Sigmoid colon (tissue), 7 donors: ENCODE results near the gene SLC30A7. TPM values are rescaled to one million over a fixed set of nuclear protein-coding genes. Genes with fewer than 3 reads are reported as not detected.
A peak's percentile ranks its signal among the peaks of the same experiment; 100 is the strongest.

Experiments
- DNase-seq: peaks from one replicate; pipeline ENCODE4 v3.0.0-alpha.2; 2019
- H3K27ac ChIP-seq, 4 donors: fragments of 200-600 bp; sonication (generic); one replicate each; pipeline ENCODE4 v1.5.1; 2016 to 2019; ENCODE audit warnings: mild to moderate bottlenecking in 1 of 4
- H3K27me3 ChIP-seq, 3 donors: fragments of 200-600 bp; sonication (generic); one replicate each; pipeline ENCODE4 v1.5.1; 2019; ENCODE audit warnings: mild to moderate bottlenecking in 1 of 3
- H3K36me3 ChIP-seq, 4 donors: fragments of 200-600 bp; sonication (generic); one replicate each; pipeline ENCODE4 v1.5.1; 2016 to 2019
- H3K4me1 ChIP-seq, 4 donors: fragments of 200-600 bp; sonication (generic); one replicate each; pipeline ENCODE4 v1.5.1; 2017 to 2019
- H3K4me3 ChIP-seq, 4 donors: fragments of 200-600 bp; sonication (generic); one replicate each; pipeline ENCODE4 v1.5.1; 2017 to 2019; ENCODE audit warnings: mild to moderate bottlenecking in 2 of 4, moderate library complexity in 1 of 4
- H3K9me3 ChIP-seq, 4 donors: fragments of 200-600 bp in 3 of 4; sonication (generic) in 3 of 4; one replicate each; pipeline versions ENCODE4 v1.5.1 to v1.6.1; 2013 to 2019
- EP300 ChIP-seq, 4 donors: sonication (generic); formaldehyde crosslinking; IDR thresholded peaks; one replicate each; pipeline ENCODE4 v1.6.1; 2017; ENCODE audit warnings: antibody characterized with exemption in 4 of 4
- POLR2A ChIP-seq, 2 donors: fragments of 450-650 bp; IDR thresholded peaks; one replicate each; pipeline ENCODE4 v1.6.1; 2016; ENCODE audit warnings: antibody characterized with exemption in 2 of 2, mild to moderate bottlenecking in 2 of 2, moderate library complexity in 2 of 2
- POLR2AphosphoS5 ChIP-seq, 4 donors: sonication (generic); formaldehyde crosslinking; IDR thresholded peaks; one replicate each; pipeline ENCODE4 v1.6.1; 2017; ENCODE audit warnings: antibody characterized with exemption in 4 of 4
- WGBS, 2 donors: extraction: QIAGEN DNeasy Blood & Tissue Kit; methylation state at CpG; one replicate each; pipeline ENCODE4 v1.1.7; 2013; 5-methylcytosine and 5-hydroxymethylcytosine counted together
- intact Hi-C: fragments of 100-400 bp; cut with DNase I; formaldehyde crosslinking; loops from one replicate; pipeline ENCODE4 v1.15.1; 2023
- polyA plus RNA-seq, 3 donors: library from polyadenylated mRNA; stranded (reverse); fragments of 200-250 nt; gene quantifications; one replicate each; pipeline ENCODE4 v1.2.3, GENCODE V29; 2013
- total RNA-seq, 4 donors: library from RNA; depleted of rRNA; stranded (reverse); fragments of >200 nt; gene quantifications; one replicate each; pipeline ENCODE4 v1.1.0, GENCODE V29; 2016
- TF ChIP-seq, protein P1 (sequence below), 4 experiments: fragments of 450-650 bp in 3 of 4; fragments of 200-600 bp in 1 of 4; IDR thresholded peaks; one replicate each; pipeline ENCODE4 v1.5.1; 2016 to 2019; ENCODE audit warnings: antibody characterized with exemption in 4 of 4, mild to moderate bottlenecking in 3 of 4, moderate library complexity in 2 of 4
- donor health status: healthy with polysubstance abuse.
- donor health status: Bipolar disorder and iron deficiency.
- donor health status: healthy.

SLC30A7 gene
- total and polyA plus RNA-seq, 7 donors: 0.92 to 16.7 (median 10.9) TPM

DNA sequence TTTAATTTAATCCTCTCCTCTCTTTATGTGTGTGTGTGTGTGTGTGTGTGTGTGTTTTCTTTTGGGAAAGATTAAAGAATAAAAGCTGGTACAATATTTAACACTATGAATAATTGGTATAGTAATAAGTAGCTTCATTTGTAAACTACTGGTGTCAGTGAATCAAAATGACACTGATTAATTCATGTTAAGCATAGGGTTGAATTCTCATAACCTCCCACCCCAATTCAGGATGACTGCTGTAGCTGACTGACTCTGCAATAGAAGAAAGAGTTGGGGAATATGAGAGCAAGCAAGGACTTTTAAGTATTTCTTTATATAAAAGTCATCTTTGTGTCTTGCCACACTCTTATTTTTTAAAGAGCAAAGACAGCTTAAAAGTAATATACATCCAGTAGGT lies 13.1 kb downstream of the SLC30A7 start:
- TF ChIP-seq EP300 (IDR thresholded peaks at IDR 0.05) (no peak), POLR2A (IDR thresholded peaks at IDR 0.05) (no peak), POLR2AphosphoS5 (IDR thresholded peaks at IDR 0.05) (no peak)
- TF ChIP-seq, protein P1, sequence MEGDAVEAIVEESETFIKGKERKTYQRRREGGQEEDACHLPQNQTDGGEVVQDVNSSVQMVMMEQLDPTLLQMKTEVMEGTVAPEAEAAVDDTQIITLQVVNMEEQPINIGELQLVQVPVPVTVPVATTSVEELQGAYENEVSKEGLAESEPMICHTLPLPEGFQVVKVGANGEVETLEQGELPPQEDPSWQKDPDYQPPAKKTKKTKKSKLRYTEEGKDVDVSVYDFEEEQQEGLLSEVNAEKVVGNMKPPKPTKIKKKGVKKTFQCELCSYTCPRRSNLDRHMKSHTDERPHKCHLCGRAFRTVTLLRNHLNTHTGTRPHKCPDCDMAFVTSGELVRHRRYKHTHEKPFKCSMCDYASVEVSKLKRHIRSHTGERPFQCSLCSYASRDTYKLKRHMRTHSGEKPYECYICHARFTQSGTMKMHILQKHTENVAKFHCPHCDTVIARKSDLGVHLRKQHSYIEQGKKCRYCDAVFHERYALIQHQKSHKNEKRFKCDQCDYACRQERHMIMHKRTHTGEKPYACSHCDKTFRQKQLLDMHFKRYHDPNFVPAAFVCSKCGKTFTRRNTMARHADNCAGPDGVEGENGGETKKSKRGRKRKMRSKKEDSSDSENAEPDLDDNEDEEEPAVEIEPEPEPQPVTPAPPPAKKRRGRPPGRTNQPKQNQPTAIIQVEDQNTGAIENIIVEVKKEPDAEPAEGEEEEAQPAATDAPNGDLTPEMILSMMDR (IDR thresholded peaks at IDR 0.05): no peak
- no peak for DNase-seq
- Histone ChIP-seq H3K4me1 (no peaks in the 10 kb centered on the region), H3K27ac (no peak overlapping the region), H3K4me3 (no peak overlapping the region), H3K36me3 (peaks cover 0 to 95% (median 32%) of the 10 kb centered on the region in 4 donors), H3K27me3 (no peaks in the 10 kb centered on the region), H3K9me3 (no peaks in the 10 kb centered on the region)
- intact Hi-C loops: no loop called here

DNA sequence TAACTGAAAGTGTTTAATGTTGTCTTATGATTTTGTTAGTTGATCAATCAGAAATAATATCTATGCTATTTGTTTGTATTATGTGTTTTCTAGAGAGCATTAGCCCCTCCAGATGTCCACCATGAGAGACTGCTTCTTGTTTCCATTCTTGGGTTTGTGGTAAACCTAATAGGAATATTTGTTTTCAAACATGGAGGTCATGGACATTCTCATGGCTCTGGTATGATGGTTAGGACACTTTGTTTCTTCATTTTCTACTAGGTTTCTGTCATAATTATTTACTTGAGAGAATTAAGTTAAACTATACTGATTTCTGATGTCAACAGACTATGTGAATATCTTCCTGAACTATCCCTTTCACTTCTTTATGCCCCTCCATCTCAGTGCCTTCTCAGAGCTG lies 16.1 kb downstream of the SLC30A7 start:
- TF ChIP-seq, protein P1 (IDR thresholded peaks at IDR 0.05): no peak
- TF ChIP-seq POLR2A (IDR thresholded peaks at IDR 0.05): no peak
- TF ChIP-seq POLR2AphosphoS5 (IDR thresholded peaks at IDR 0.05): no peak
- TF ChIP-seq EP300 (IDR thresholded peaks at IDR 0.05): no peak
- intact Hi-C loops: no loop called here

DNA sequence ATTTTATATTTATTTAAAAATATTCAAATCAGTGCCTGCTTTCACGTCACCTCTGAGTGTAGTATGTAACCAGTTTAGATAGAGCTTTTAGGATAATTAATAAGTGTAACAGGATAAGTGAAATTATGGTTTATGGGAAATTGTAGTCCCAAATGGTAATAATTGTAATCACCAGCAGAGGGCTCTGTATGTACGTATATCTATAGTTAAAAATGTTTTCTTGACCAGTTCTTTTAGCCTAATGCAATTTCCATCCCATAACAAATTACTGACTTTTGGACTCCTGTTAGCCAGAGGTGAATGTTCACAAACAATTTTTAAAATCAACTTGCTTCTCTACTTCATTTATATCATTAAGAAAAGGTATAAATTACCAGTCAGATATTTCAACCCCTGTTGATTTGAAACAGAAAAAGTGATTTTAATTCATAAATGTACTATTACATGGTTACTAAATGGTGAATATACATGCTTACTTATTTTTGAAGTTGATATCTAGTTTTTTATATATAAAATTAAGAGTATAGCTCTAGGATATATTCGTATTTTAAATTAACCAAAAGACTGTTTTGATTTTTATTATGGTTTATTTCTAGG lies 25.3 kb downstream of the SLC30A7 start:
- TF ChIP-seq POLR2AphosphoS5 (IDR thresholded peaks at IDR 0.05) (no peak), EP300 (IDR thresholded peaks at IDR 0.05) (no peak), POLR2A (IDR thresholded peaks at IDR 0.05) (no peak)
- TF ChIP-seq, protein P1 (IDR thresholded peaks at IDR 0.05): peak; percentile 43 to 63 (median 52)
- intact Hi-C loops: loop anchor here (1.0 to 5.0 kb wide), 2 partner anchors 316 to 367 kb away; partner anchors contain the start of gene S1PR1
- Histone ChIP-seq H3K27ac (no peak overlapping the region), H3K9me3 (no peaks in the 10 kb centered on the region), H3K4me3 (no peak overlapping the region), H3K4me1 (no peaks in the 10 kb centered on the region), H3K27me3 (no peaks in the 10 kb centered on the region), H3K36me3 (peaks cover 0 to 62% (median 2%) of the 10 kb centered on the region in 4 donors)
- WGBS, 2 donors: 42 to 44% methylated on average over 3 of the region's 3 CpGs
- no peak for DNase-seq

More for the DNA sequence above, 16.1 kb downstream of the SLC30A7 start:
- no peak for DNase-seq
- Histone ChIP-seq H3K4me3 (no peak overlapping the region), H3K9me3 (no peaks in the 10 kb centered on the region), H3K36me3 (peaks cover 0 to 97% (median 22%) of the 10 kb centered on the region in 4 donors), H3K27me3 (no peaks in the 10 kb centered on the region), H3K27ac (no peak overlapping the region), H3K4me1 (no peaks in the 10 kb centered on the region)

DNA sequence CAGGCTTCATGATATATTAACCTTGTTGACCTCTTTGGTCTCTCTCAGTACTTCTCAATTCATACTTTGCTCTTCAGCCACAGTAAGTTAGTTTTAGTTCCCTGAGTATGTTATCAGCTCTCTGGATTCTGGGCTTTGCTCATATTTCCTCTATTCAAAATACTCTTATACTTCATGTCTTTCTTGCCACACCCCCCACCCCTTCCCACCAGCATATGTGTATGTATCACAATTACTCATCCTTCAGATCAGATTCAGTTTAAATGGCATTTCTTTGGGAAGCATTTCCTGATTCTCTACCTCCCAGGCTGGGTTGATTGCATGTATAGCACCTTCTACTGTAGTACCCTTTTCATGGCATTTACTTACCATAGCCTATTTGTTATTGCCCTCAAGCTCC lies 28.3 kb downstream of the SLC30A7 start:
- H3K36me3 ChIP-seq: peaks cover 0 to 44% (median 0%) of the 10 kb centered on the region in 4 donors
- H3K4me1 ChIP-seq: no peaks in the 10 kb centered on the region
- H3K27ac ChIP-seq: no peak overlapping the region
- intact Hi-C loops: loop anchor here (5.0 kb wide), 1 partner anchor 313 kb away; the partner anchor contains the start of gene S1PR1
- H3K27me3 ChIP-seq: no peaks in the 10 kb centered on the region
- no peaks in the 10 kb centered on the region for H3K9me3 ChIP-seq
- DNase-seq: no peak
- no peak for TF ChIP-seq POLR2A (IDR thresholded peaks at IDR 0.05)
- TF ChIP-seq POLR2AphosphoS5 (IDR thresholded peaks at IDR 0.05): no peak
- TF ChIP-seq EP300 (IDR thresholded peaks at IDR 0.05): no peak
- TF ChIP-seq, protein P1 (IDR thresholded peaks at IDR 0.05): no peak
- H3K4me3 ChIP-seq: no peak overlapping the region

DNA sequence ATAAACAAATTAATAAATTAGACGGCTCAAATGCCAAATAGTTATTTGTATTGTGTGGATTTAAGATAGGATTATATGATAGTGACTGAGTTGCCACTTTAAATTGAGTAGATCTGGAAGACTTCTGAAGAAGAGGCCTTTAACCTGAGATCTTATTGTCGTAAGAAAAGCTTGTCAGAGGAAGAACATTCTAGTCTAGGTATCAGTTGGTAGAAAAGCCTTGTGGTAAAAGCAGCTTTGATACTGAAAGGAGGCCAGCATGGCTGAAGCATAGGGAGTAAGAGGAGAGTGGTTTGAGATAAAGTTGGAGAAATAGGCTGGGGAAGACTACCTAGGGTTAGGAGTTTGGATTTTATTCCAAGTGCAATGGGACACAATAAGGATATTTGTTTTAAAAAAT lies 29.1 kb downstream of the SLC30A7 start:
- Histone ChIP-seq H3K27ac (no peak overlapping the region), H3K36me3 (peaks cover 0 to 42% (median 0%) of the 10 kb centered on the region in 4 donors), H3K4me1 (no peaks in the 10 kb centered on the region), H3K9me3 (no peaks in the 10 kb centered on the region), H3K4me3 (no peak overlapping the region), H3K27me3 (no peaks in the 10 kb centered on the region)
- intact Hi-C loops: loop anchor here (5.0 kb wide), 1 partner anchor 312 kb away; the partner anchor contains the start of gene S1PR1
- WGBS, 2 donors: 88 to 91% methylated on average over 2 of the region's 2 CpGs
- DNase-seq: no peak
- TF ChIP-seq POLR2AphosphoS5 (IDR thresholded peaks at IDR 0.05) (no peak), EP300 (IDR thresholded peaks at IDR 0.05) (no peak)
